ENCODE data around the gene ADCK2.

Gene ADCK2

DNA sequence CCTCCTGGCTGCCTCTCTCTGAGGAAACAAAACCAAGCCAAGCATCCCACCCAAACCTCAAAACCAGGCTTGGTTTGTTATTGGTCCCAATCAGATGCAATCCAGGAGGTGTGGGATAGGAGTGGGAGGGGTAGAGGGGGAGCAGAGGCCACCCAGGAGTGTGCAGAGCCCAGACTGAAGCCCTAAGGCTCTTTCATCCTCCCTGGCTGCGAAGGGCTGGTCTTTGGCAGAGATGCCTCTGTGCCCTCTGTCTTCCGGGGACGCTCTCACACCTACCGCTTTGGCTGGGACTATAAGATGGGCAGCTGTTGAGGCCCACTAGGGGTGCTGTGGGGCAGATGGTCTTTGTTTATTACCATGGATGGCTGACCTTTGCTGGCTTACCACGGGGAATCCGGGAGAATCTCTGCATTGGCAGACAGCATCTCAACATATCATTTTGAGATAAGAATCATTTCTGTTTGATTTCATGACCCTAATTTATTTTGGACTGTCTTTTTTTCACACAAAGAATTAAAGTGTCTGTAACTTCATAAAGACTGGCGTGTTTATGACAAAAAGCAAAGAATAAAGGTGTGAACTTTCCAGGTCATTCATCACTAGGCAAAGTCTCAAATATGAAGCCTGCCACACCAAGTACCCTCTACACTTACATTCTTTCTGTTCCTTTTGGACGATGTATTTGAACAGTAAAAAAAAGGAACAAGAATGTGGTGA is 25.7 kb upstream of the ADCK2 start:
- no peak overlapping the region for H3K4me3 ChIP-seq (replicated peaks; ENCODE audit: low read depth, low read length)
- peak; percentile 66 for TF ChIP-seq CTCF (IDR thresholded peaks at IDR 0.05; ENCODE audit: low read length, missing control alignments)
- peak; percentile 35 for DNase-seq (ENCODE audit: low read depth)

GRCh38 chr7:140649556-140650205 is 23.1 kb upstream of the ADCK2 start:
- no peak for TF ChIP-seq CTCF (IDR thresholded peaks at IDR 0.05; ENCODE audit: low read length, missing control alignments)

DNA sequence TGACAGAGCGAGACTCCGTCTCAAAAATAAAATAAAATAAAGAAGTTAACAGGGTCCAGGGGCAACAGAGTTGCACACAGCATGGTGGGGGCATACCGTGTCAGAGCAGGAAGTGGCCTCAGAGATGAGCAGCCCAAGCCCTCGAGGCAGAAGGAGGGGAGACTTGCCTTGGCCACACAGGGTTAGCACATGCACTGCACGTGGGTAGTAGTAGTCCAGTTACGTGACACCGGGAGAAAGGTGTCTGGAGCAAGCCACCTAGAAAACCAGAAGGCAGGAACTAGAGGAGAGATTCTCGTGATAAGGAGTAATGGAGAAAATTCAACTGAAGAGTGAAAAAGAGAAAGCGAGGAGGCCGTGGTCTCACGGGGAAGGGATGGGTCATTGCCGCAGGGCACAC is 22.4 kb upstream of the ADCK2 start:
- TF ChIP-seq CTCF (IDR thresholded peaks at IDR 0.05; ENCODE audit: low read length, missing control alignments) = no peak
- DNase-seq (ENCODE audit: low read depth) = no peak

More at GRCh38 chr7:140649556-140650205, 23.1 kb upstream of the ADCK2 start:
- DNase-seq (ENCODE audit: low read depth) = no peak
- H3K4me3 ChIP-seq (replicated peaks; ENCODE audit: low read depth, low read length) = no peak overlapping the region

GRCh38 chr7:140653319-140654108 is 19.2 kb upstream of the ADCK2 start:
- DNase-seq (ENCODE audit: low read depth) = peak; percentile 85
- H3K4me3 ChIP-seq (replicated peaks; ENCODE audit: low read depth, low read length) = no peak overlapping the region
- TF ChIP-seq CTCF (IDR thresholded peaks at IDR 0.05; ENCODE audit: low read length, missing control alignments) = peak; percentile 81

More for the DNA sequence above, 22.4 kb upstream of the ADCK2 start:
- H3K4me3 ChIP-seq (replicated peaks; ENCODE audit: low read depth, low read length) = no peak overlapping the region

- DNase-seq (ENCODE audit: low read depth) = no peak
Measured at GRCh38 chr7:140654109-140654387, 18.7 kb upstream of the ADCK2 start.

DNA sequence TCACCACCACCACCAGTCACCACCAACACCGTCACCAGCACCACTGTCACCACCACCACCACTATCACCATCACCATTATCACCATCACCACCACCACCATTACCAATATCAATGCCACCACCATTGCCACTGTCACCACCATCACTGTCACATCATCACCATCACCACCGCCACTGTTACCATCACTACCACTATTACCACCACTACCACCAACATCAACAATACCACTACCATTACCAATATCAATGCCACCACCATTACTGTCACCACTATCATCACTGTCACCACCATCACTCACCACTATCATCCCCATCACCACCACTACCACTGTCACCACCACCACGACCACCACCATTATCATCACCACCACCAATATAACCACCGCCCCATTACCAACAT is 18.1 kb upstream of the ADCK2 start:
- no peak for DNase-seq (ENCODE audit: low read depth)
- no peak overlapping the region for H3K4me3 ChIP-seq (replicated peaks; ENCODE audit: low read depth, low read length)
- no peak for TF ChIP-seq CTCF (IDR thresholded peaks at IDR 0.05; ENCODE audit: low read length, missing control alignments)

More at GRCh38 chr7:140654109-140654387, 18.7 kb upstream of the ADCK2 start:
- no peak for TF ChIP-seq CTCF (IDR thresholded peaks at IDR 0.05; ENCODE audit: low read length, missing control alignments)
- no peak overlapping the region for H3K4me3 ChIP-seq (replicated peaks; ENCODE audit: low read depth, low read length)
